A549 treated with DMSO at 1 μM for 4 hours (cell line): Measurements from ENCODE around the gene ZNF813. TPM values are rescaled to one million over a fixed set of nuclear protein-coding genes. Genes with fewer than 3 reads are reported as not detected.

Experiments
- total RNA-seq: library from RNA; stranded (reverse); fragments of 200-300 nt; extraction: Qiagen RNA extraction; gene quantifications from 5 replicates; pipeline ENCODE4 v1.2.3, GENCODE V29; 2022; ENCODE audit warnings: low read depth

Gene ZNF813
- 0.16 to 0.80 TPM (median 0.26 TPM) in 5 replicates for total RNA-seq

DNA sequence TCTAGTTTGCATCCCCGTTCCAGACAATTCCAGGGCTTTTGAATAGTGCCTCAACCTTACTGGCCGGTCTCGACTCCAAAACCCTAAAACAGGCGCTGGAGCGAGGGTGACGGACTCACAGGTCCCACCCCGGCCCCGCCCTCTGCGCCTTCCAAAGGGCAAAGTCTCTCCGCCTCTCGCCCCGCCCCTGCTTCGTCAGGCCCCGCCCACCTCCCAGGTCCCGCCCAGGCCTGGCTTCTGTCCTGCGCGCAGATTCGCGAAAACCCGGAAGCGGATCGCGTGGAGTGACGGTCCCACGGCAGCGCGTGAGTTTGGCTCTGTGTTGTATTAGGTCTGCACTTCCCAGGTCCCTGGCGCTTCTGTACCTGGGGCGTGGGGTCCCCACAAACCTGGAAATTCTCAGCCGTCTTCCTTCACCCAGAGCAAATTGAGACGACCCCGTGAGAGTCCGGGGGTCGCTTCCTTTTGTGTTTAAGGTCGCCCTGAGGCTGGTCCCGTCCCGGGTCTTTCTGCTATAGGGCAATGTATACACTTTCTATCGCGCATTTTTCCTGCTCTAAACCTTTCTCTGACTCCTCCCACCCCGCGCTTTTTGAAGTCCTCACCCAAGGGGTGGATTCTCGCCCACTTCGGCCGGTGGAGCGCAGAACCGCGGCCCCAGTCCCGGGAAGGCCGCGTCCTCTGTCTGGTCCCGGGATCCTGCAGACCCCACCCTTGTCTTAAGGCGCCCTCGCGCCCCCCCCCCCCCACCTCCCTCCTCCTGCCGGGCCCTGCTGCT, at the start of gene ZNF813:
ZNF813 (plus strand) TSS at position 249 of the 778 bp plus-strand sequence. CDS start 16,090 bp downstream, outside the sequence.

GRCh38 chr19:53431399-53432087, 36.0 kb upstream of the ZNF813 start, which contains the start of gene ZNF761:
TSS of gene ZNF761 (plus strand) at chr19:53431984. CDS start at chr19:53447269, 15,285 bp downstream.

GRCh38 chr19:53537521-53538377, 70.2 kb downstream of the ZNF813 start, which contains the start of gene ZNF331:
TSS of gene ZNF331 (plus strand) at chr19:53538145. CDS start at chr19:53569377, 31,232 bp downstream.

Other genes with a start within 250 kb of the ZNF813 start
- gene ZNF677, start 212.9 kb upstream of the ZNF813 start, total RNA-seq = not detected in 5 replicates
- not detected in 5 replicates for gene VN1R2, start 209.4 kb upstream of the ZNF813 start, total RNA-seq
- not detected in 5 replicates for gene VN1R4, start 200.0 kb upstream of the ZNF813 start, total RNA-seq
- gene ZNF845, start 134.0 kb upstream of the ZNF813 start, total RNA-seq = 3.5 to 4.6 TPM (median 4.2 TPM) in 5 replicates
- gene ZNF525, start 102.0 kb upstream of the ZNF813 start, total RNA-seq = 0.19 to 0.45 TPM (median 0.29 TPM) in 5 replicates
- 3.8 to 5.0 TPM (median 4.6 TPM) in 5 replicates for gene ZNF765, start 72.6 kb upstream of the ZNF813 start, total RNA-seq
- gene ZNF761, start 35.7 kb upstream of the ZNF813 start, total RNA-seq = 7.1 to 9.0 TPM (median 8.7 TPM) in 5 replicates
- 12.5 to 16.7 TPM (median 13.6 TPM) in 5 replicates for gene ZNF331, start 70.4 kb downstream of the ZNF813 start, total RNA-seq
- gene DPRX, start 164.3 kb downstream of the ZNF813 start, total RNA-seq = not detected in 5 replicates